Measurements from ENCODE around the gene DAPK1. TPM values are rescaled to one million over a fixed set of nuclear protein-coding genes. Genes with fewer than 3 reads are reported as not detected.
A peak's percentile ranks its signal among the peaks of the same experiment; 100 is the strongest.

Gene DAPK1
- polyA plus RNA-seq, 1 donor from 2014 or later, result 45.0 TPM

GRCh38 chr9:87667164-87667738 is 169.6 kb downstream of the DAPK1 start:
- H3K9ac ChIP-seq (ENCODE audit: low read length), result no peak overlapping the region
- TF ChIP-seq TAF1 (IDR thresholded peaks at IDR 0.05; ENCODE audit: low read depth) (no peak), SMC3 (conservative IDR thresholded peaks at IDR 0.05; ENCODE audit: poor library complexity) (peak; percentile 90), MXI1 (conservative IDR thresholded peaks at IDR 0.05; ENCODE audit: poor library complexity, severe bottlenecking) (no peak), CTCF (IDR thresholded peaks at IDR 0.05; ENCODE audit: poor library complexity, severe bottlenecking) (peak; percentile 87), RAD21 (conservative IDR thresholded peaks at IDR 0.05) (peak; percentile 84)
- no peak overlapping the region for H2AFZ ChIP-seq (ENCODE audit: low read depth, low read length)
- no peak overlapping the region for H3K27ac ChIP-seq (ENCODE audit: low read length)
- H3K36me3 ChIP-seq (ENCODE audit: insufficient read depth, low read length), result peaks cover 7% of the 10 kb centered on the region
- H3K9me3 ChIP-seq (ENCODE audit: low read length), result no peaks in the 10 kb centered on the region
- no peak overlapping the region for H3K4me3 ChIP-seq (ENCODE audit: low read length)
- no peaks in the 10 kb centered on the region for H3K79me2 ChIP-seq (replicated peaks; ENCODE audit: insufficient read depth, low read length)
- no peaks in the 10 kb centered on the region for H3F3A ChIP-seq (ENCODE audit: insufficient read depth, low read length, poor library complexity, severe bottlenecking)
- no peaks in the 10 kb centered on the region for H3K27me3 ChIP-seq (ENCODE audit: insufficient read depth, low read depth, low read length)
- H4K20me1 ChIP-seq (ENCODE audit: insufficient read depth), result no peaks in the 10 kb centered on the region
- H3K9me2 ChIP-seq (ENCODE audit: insufficient read depth, low read length), result no peaks in the 10 kb centered on the region
- no peak overlapping the region for H3K4me2 ChIP-seq (ENCODE audit: low read length)

GRCh38 chr9:87668222-87668621 is 170.6 kb downstream of the DAPK1 start:
- H3K9ac ChIP-seq (ENCODE audit: low read length), result no peak overlapping the region

More at GRCh38 chr9:87668222-87668621, 170.6 kb downstream of the DAPK1 start:
- H3K27ac ChIP-seq (ENCODE audit: low read length), result no peak overlapping the region
- no peak overlapping the region for H2AFZ ChIP-seq (ENCODE audit: low read depth, low read length)
- no peak overlapping the region for H3K4me3 ChIP-seq (ENCODE audit: low read length)
- no peaks in the 10 kb centered on the region for H3K9me3 ChIP-seq (ENCODE audit: low read length)
- H3K79me2 ChIP-seq (replicated peaks; ENCODE audit: insufficient read depth, low read length), result no peaks in the 10 kb centered on the region
- no peaks in the 10 kb centered on the region for H3F3A ChIP-seq (ENCODE audit: insufficient read depth, low read length, poor library complexity, severe bottlenecking)
- H3K36me3 ChIP-seq (ENCODE audit: insufficient read depth, low read length), result peaks cover 7% of the 10 kb centered on the region
- H4K20me1 ChIP-seq (ENCODE audit: insufficient read depth), result no peaks in the 10 kb centered on the region
- no peaks in the 10 kb centered on the region for H3K27me3 ChIP-seq (ENCODE audit: insufficient read depth, low read depth, low read length)
- no peaks in the 10 kb centered on the region for H3K9me2 ChIP-seq (ENCODE audit: insufficient read depth, low read length)
- no peak overlapping the region for H3K4me2 ChIP-seq (ENCODE audit: low read length)
- TF ChIP-seq MXI1 (conservative IDR thresholded peaks at IDR 0.05; ENCODE audit: poor library complexity, severe bottlenecking) (no peak), CTCF (IDR thresholded peaks at IDR 0.05; ENCODE audit: poor library complexity, severe bottlenecking) (no peak), REST (IDR thresholded peaks at IDR 0.05; ENCODE audit: borderline replicate concordance) (no peak), SMC3 (conservative IDR thresholded peaks at IDR 0.05; ENCODE audit: poor library complexity) (no peak), TAF1 (IDR thresholded peaks at IDR 0.05; ENCODE audit: low read depth) (no peak), EP300 (conservative IDR thresholded peaks at IDR 0.05; ENCODE audit: poor library complexity, severe bottlenecking) (no peak), EZH2 (IDR thresholded peaks at IDR 0.05; ENCODE audit: borderline replicate concordance, insufficient read depth, low read length, poor library complexity, severe bottlenecking) (no peak), RAD21 (conservative IDR thresholded peaks at IDR 0.05) (no peak), POLR2AphosphoS5 (IDR thresholded peaks at IDR 0.05) (no peak)
